Ectodermal cell (in vitro differentiated cells): ENCODE results near the gene INF2.

Experiments used
- H3K27ac ChIP-seq: 2 replicates; pipeline ENCODE4 v1.7.0; 2013; ENCODE audit warnings: mild to moderate bottlenecking, low read depth, low read length; ENCODE audit not compliant: insufficient read depth, poor library complexity, severe bottlenecking
- H3K27me3 ChIP-seq: 2 replicates; pipeline ENCODE4 v1.7.0; 2013; ENCODE audit warnings: mild to moderate bottlenecking, low read length; ENCODE audit not compliant: insufficient read depth, control insufficient read depth, poor library complexity, severe bottlenecking
- H3K36me3 ChIP-seq: one replicate; pipeline ENCODE4 v1.7.0; 2013; ENCODE audit warnings: low read length; ENCODE audit not compliant: control insufficient read depth, insufficient read depth
- H3K4me1 ChIP-seq: one replicate; pipeline ENCODE4 v1.7.0; 2013; ENCODE audit warnings: low read length; ENCODE audit not compliant: control insufficient read depth, insufficient read depth
- H3K4me3 ChIP-seq: 2 replicates; pipeline ENCODE4 v1.7.0; 2013; ENCODE audit warnings: low read depth, low read length, control low read depth; ENCODE audit not compliant: insufficient read depth
- H3K9me3 ChIP-seq: 2 replicates; pipeline ENCODE4 v1.7.0; 2013; ENCODE audit warnings: mild to moderate bottlenecking, low read length, moderate library complexity; ENCODE audit not compliant: control insufficient read depth
- WGBS, 2 experiments: methylation state at CpG; one replicate each; pipeline ENCODE4 v1.1.7; 2013; ENCODE audit warnings: missing lambda C conversion rate in 2 of 2; 5-methylcytosine and 5-hydroxymethylcytosine counted together

Gene INF2

DNA sequence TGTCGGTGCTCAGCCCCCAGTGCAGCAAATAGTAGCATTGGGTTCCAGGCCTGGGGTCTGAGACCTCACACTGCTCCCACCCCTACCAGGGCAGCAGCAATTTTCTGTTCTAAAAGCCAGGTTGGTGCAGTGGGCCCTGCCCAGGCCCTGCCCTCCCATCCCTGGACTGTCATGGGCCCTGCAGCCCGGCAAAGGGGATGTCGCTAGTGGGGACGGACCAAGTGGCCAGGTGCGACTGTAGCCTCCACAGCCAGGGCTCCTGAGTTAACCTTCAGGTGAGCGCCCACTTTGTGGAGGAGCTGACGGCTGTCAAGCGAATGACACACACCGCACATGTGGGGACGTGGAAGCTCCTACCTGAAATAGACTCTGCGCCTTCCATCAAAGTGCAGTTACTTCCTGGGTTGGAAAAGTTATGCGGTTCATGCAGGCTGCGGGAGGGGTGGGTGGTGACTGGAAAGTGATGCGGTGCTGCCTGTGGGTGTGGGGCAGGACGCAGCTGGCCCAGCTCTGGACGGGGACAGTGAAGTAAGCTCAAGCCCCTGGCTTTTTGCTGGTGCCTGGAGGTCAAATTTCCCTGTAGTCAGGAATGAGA, 1.5 kb downstream of the INF2 start:
- H3K27ac ChIP-seq = no peak overlapping the region
- H3K27me3 ChIP-seq = no peaks in the 10 kb centered on the region
- no peaks in the 10 kb centered on the region for H3K36me3 ChIP-seq
- peaks cover 56% of the 10 kb centered on the region for H3K4me1 ChIP-seq
- 88 to 90% methylated on average over 16 of the region's 16 CpGs for WGBS, 2 experiments
- no peaks in the 10 kb centered on the region for H3K9me3 ChIP-seq
- no peak overlapping the region for H3K4me3 ChIP-seq

DNA sequence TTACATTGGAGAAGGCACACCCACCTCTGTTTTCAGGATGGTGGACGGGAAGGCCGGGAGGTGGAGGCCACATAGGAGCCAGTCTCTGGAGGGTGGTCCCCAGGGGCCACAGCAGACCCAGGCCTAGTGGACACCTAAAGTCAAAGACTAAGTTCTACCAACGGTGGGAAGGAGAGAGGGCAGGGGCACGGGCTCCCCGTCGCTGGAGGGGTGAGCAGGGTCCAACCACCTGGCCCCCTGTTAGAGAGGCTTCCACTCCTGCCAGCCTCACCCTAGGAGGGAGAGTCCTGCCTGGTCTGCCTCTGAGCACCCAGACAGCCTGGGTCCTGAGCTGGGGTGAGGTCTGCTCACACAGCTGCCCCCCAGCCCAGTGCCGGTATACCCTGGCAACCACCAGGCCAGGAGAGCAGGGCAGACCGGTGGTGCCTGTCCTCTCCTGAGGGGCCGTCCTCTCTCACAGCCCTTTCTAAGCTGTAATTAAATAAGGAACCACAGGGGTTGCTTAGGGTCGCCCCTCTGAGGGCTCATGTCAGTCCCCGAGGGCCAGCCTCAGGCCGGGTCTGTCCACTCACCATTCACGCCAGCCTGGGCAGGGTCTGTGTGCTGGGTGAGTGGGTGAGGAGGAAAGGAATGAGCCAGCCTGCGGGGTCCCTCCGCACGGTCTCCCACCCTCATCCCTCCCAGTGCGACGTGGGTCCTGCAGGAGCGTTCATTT, 2.3 kb downstream of the INF2 start:
- WGBS, 2 experiments = 84 to 85% methylated on average over 19 of the region's 19 CpGs

DNA sequence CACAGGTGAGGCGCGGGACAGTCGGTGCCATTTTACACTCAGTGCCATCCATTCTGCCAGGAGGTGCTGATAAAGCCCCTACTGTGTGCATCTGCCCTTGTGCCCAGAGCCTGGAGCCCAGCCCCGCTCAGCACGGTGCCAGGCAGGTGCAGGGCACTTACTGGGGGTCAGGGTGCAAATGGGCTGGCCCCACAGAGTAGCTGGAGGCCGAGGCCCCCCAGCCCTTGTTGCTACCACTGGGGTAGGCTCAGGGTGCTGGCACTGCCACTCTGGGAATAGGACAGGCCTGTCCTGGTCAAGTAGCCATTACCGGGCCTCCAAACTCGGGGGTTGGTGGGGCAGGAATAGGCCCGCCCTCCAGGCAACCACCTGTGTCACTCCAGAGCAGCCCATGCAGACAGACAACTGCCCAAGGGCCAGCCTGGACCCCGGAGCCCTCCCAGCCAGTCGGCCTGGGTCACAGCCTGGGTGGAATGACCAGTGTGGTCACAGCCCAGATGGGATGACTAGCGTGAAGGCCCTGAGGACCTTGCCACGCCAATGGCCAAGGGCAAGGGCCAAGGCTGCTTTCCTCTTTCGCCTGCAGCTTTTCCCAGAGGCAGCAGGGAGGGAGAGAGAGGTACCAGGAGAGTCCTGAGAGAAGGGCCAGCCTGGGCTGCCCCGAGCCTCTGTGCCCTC, 3.0 kb downstream of the INF2 start:
- H3K27me3 ChIP-seq = no peaks in the 10 kb centered on the region
- H3K36me3 ChIP-seq = no peaks in the 10 kb centered on the region
- H3K4me1 ChIP-seq = peaks cover 61% of the 10 kb centered on the region
- WGBS, 2 experiments = 90 to 91% methylated on average over 15 of the region's 15 CpGs
- no peak overlapping the region for H3K27ac ChIP-seq
- H3K9me3 ChIP-seq = no peaks in the 10 kb centered on the region
- H3K4me3 ChIP-seq = no peak overlapping the region

More for the DNA sequence above, 2.3 kb downstream of the INF2 start:
- H3K36me3 ChIP-seq = no peaks in the 10 kb centered on the region
- peaks cover 56% of the 10 kb centered on the region for H3K4me1 ChIP-seq
- H3K27ac ChIP-seq = no peak overlapping the region
- no peaks in the 10 kb centered on the region for H3K9me3 ChIP-seq
- no peak overlapping the region for H3K4me3 ChIP-seq
- H3K27me3 ChIP-seq = no peaks in the 10 kb centered on the region

DNA sequence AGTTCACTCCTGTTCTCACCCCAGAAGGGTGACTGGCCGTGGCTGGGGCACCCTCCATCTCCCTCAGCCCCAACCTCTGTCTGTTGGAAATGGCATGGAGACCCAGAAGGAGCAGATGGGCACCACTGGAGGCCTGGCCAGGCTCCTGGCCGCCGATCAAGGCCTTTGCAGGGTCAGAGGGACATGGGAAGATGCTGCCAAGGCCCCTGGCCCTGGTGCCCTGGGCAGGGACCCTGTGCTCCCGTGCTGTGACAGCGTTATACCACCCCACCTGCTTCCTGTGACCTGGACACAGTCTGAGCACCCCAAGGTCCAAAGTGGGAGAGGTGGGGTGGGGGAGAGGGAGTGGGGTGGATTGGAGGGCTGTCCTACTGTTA, 3.5 kb downstream of the INF2 start:
- no peaks in the 10 kb centered on the region for H3K36me3 ChIP-seq
- peaks cover 62% of the 10 kb centered on the region for H3K4me1 ChIP-seq
- H3K4me3 ChIP-seq = no peak overlapping the region
- H3K27ac ChIP-seq = no peak overlapping the region
- no peaks in the 10 kb centered on the region for H3K9me3 ChIP-seq
- 92 to 94% methylated on average over 5 of the region's 5 CpGs for WGBS, 2 experiments
- no peaks in the 10 kb centered on the region for H3K27me3 ChIP-seq

DNA sequence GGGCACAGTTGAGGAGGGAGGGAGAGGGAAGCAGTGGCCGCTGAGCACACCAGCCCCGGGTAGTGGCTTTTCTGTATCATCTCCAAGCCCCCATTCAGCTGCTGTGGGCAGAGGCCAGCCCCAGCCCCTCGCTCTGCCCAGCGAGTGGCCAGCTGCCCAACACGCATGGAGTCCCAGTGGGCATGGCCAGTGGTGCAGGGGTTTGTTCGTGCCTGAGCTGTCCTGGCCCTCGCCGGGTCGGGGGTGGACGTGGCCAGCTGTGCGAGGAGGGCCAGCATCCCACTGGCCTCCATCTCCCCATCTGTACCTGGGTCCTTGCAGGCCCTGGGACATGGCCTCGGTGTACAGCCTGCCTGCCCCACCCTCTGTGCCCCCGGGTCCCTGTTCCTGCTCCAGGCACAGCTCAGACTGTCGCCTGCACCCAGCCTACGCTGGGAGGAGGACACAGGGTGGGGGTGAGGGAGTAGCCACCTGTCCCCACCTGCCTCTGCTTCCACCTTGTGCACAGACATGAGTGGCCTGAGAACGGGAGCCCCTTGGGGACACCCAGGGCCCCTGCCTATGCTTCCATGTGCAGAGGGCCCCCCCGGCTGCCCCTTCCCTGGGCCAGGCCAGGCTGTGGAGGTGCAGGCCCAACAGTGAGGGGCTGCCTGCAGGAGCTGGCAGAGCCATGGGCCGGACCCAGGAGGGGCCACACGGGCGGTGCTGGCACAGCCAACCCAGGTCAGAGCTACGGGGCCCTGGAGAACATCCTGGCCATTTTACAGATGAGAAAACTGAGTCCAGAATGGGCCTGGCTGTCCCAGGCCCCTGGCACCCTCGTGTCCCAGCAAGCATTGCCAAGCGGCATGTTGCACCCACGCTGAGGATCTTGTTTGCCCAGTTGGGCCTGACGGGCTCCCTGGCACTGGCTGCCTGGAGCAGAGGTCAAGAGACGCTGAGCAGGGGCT, 4.3 kb downstream of the INF2 start:
- Histone ChIP-seq H3K36me3 (no peaks in the 10 kb centered on the region), H3K27ac (no peak overlapping the region), H3K4me3 (no peak overlapping the region), H3K27me3 (no peaks in the 10 kb centered on the region), H3K9me3 (no peaks in the 10 kb centered on the region), H3K4me1 (peaks cover 59% of the 10 kb centered on the region)
- 92% methylated on average over 26 of the region's 26 CpGs for WGBS, 2 experiments

DNA sequence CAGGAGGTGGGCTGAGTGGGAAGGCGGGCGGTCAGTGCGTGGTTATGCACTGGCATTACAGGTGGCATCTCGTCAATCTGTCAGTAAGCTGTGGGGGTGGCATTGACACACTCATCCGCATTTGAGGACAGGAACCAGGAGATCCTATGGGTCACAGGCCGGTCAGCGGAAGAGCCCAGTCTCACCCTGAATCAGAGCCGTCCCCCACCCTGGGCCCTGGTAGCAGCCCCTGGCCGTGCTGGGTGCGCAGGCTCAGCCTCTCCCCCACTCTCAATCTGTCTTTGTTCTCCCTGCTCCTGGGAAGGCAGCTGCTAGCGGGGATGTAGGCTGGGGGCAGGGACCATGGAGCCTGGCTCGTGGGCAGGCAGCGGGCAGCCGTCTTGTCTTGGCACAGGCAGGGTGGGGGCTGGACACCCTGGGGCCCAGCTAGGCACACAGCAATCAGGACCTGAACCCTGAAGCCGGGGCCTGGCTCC, 5.1 kb downstream of the INF2 start:
- Histone ChIP-seq H3K9me3 (no peaks in the 10 kb centered on the region), H3K36me3 (no peaks in the 10 kb centered on the region), H3K4me3 (no peak overlapping the region), H3K4me1 (peaks cover 55% of the 10 kb centered on the region), H3K27ac (no peak overlapping the region), H3K27me3 (no peaks in the 10 kb centered on the region)
- WGBS, 2 experiments = 74 to 75% methylated on average over 15 of the region's 15 CpGs

DNA sequence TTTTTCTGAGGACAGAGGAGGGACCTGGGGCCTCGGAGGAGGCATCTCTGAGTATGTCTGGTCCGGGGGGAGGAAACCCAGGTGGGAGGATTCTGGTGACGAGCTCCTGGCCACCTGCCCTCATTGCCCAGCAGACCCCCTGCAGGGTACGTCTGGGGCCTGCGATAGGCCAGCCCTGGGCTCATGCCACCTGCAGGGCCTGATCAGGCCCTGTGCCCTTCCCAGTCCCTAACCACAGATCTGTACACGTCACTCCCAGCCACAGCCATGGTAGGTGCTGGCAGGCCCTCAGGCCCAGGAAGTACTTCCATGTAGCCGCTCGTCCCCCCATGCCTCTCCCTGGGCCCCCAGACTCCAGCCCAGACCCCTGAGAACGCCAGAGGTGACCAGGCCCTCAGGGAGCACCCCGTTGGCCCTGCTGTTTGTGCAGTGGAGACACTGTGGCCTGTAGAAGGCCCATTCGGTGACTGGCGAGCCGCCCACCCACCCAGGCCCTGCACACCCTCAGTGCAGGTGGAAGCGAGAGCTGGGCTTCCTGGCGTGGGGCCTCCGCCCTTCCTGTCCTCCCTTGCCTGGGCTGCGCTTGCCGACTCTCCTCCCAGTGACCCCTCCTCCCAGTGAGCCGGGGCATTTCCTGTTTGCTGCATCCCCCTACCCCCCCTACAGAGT, 5.7 kb downstream of the INF2 start:
- Histone ChIP-seq H3K36me3 (no peaks in the 10 kb centered on the region), H3K27ac (no peak overlapping the region), H3K9me3 (no peaks in the 10 kb centered on the region), H3K27me3 (no peaks in the 10 kb centered on the region), H3K4me1 (peaks cover 55% of the 10 kb centered on the region), H3K4me3 (no peak overlapping the region)
- WGBS, 2 experiments = 78% methylated on average over 19 of the region's 19 CpGs

DNA sequence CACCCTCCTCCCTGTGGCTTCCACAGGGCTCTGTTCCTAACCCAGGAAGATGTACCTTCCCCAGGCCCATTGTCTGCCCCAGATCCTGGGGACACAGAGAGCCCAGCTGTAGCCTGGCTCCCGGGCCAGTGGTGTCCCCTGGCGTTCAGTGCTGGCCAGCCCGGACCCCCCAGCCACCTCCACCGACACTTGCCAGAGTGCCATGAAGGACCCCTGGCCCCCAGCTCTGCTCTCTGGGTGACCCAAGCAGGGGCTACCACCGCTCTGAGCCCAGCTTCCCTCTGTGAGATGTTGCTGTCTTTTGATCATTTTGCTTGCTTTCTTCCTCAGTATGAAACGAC, 6.2 kb downstream of the INF2 start:
- no peak overlapping the region for H3K4me3 ChIP-seq
- WGBS, 2 experiments = 73 to 75% methylated on average over 6 of the region's 6 CpGs
- H3K27me3 ChIP-seq = no peaks in the 10 kb centered on the region
- H3K27ac ChIP-seq = no peak overlapping the region
- no peaks in the 10 kb centered on the region for H3K9me3 ChIP-seq
- peaks cover 53% of the 10 kb centered on the region for H3K4me1 ChIP-seq
- no peaks in the 10 kb centered on the region for H3K36me3 ChIP-seq

DNA sequence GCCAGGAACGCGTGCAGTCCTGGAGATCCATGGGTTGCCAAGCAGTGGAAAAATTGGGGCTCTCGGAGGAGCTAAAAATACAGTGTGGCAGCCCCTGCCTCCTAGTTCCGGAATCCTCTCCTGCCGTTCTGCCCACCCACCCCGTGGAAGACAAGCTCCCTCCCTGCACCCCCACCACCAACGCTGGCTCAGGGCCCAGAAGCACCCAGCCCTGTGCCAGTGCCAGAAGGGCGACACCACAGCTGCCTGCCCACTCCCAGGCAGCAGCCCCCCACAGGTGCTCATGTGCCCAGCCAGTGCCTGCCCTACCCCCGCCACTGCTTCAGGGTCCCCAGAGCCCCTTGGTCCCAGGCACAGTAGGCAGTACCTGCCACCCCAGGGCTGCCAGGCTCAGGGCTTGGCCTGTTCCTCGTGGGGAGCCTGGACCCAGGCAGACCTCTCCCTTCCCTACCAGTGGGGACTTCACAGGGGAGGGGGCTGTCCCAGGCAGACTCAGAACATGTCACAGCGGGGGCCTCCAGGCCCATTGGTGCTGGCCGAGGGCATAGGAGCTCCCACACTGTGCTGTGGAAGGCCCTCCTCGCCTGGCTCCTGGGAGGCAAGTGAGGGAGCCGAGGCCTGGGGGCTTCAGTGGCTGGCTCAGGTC, 7.4 kb downstream of the INF2 start:
- H3K27me3 ChIP-seq = no peaks in the 10 kb centered on the region
- H3K4me1 ChIP-seq = peaks cover 42% of the 10 kb centered on the region
- peaks cover 4% of the 10 kb centered on the region for H3K36me3 ChIP-seq
- H3K9me3 ChIP-seq = no peaks in the 10 kb centered on the region
- H3K27ac ChIP-seq = no peak overlapping the region
- no peak overlapping the region for H3K4me3 ChIP-seq
- WGBS, 2 experiments = 95% methylated on average over 14 of the region's 14 CpGs
